Erythroblast (primary cell): ENCODE results near the gene RNU1-1.
"Not testable (repeated sequence)": the region's sequence is repeated elsewhere in the genome, so short reads cannot be mapped to it uniquely, and the experiment has no call there.

Source experiments
- GATA1 ChIP-seq: IDR thresholded peaks from 2 replicates; pipeline ENCODE4 v1.6.1; 2011; ENCODE audit warnings: low read depth, mild to moderate bottlenecking, control low read depth, low read length, moderate library complexity
- POLR2A ChIP-seq: IDR thresholded peaks from 2 replicates; pipeline ENCODE4 v1.6.1; 2011; ENCODE audit warnings: mild to moderate bottlenecking, low read length

DNA sequence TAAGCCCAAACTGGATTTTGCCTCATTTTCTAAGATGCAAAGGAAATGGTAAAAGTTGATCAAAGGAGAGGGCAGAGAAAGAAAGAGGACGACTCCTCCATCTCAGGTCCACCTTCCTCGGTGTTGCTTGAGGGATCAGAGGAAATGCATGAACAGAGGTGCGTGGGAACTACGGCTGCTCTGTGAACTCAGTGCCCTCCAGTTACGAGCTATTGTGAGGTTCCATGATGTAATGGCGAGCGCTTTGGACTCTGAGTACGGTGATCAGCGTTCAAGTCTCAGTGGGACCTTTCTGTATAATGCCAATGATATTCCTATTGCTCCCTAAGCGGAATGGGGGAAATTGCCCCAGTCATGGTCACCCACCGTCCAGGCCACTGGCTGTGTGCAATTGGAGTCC lies 39.2 kb upstream of the RNU1-1 start:
- TF ChIP-seq POLR2A, GATA1: not testable (repeated sequence)
